ENCODE measurements around the gene TRAF3IP1. TPM values are rescaled to one million over a fixed set of nuclear protein-coding genes. Genes with fewer than 3 reads are reported as not detected.

The TRAF3IP1 gene
- total and polyA plus RNA-seq, 2 of the 13 experiments (the other 11 are each of a cell fraction or from before 2014, with no cell fraction given), result 4.1 to 12.9 TPM

DNA sequence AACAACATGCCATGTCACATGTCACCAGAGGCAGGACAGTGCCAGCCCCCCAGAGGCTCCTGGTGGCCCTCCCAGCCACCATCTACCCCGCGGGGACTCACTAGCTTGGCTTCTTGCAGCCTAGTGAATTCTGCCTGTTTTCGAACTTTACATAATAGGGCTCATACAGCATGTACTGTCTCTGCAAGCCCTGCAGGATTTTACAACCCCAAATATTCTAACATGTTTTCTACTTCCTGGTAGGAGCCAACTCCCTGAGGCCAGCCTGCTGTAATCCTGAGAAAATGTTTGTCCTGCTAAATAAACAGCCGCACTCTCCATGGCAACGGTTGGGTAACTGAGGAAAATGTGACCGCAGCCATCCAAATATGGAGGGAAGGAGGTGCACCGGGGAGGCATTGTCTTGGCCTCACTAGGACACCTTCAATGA is 34.6 kb upstream of the TRAF3IP1 start (continued):
- TF ChIP-seq DRAP1 (CRISPR knock-in tag; IDR thresholded peaks at IDR 0.05) (peak; percentile 65; the same call in 1 of the 2 replicates), GTF2F1 (IDR thresholded peaks at IDR 0.05; ENCODE audit: low read length) (no peak), GABPB1 (CRISPR knock-in tag; IDR thresholded peaks at IDR 0.05) (peak; percentile 37; the same call in 1 of the 2 replicates), POLR2AphosphoS2 (IDR thresholded peaks at IDR 0.05; ENCODE audit: low read depth, low read length) (peak; percentile 91; the same call in 1 of the 2 replicates), MIXL1 (CRISPR knock-in tag; IDR thresholded peaks at IDR 0.05) (peak; percentile 38), MIER2 (CRISPR knock-in tag; IDR thresholded peaks at IDR 0.05) (no peak), ZNF460 (CRISPR knock-in tag; IDR thresholded peaks at IDR 0.05; ENCODE audit: borderline replicate concordance) (no peak), SP2 (CRISPR knock-in tag; IDR thresholded peaks at IDR 0.05) (no peak), ZBTB20 (CRISPR knock-in tag; IDR thresholded peaks at IDR 0.05; ENCODE audit: borderline replicate concordance, low read depth) (no peak), RFX5 (IDR thresholded peaks at IDR 0.05; ENCODE audit: low read depth, low read length) (peak; percentile 77), ZEB1 (IDR thresholded peaks at IDR 0.05; ENCODE audit: insufficient replicate concordance, low read depth) (no peak), ZNF564 (CRISPR knock-in tag; IDR thresholded peaks at IDR 0.05) (no peak), ARID3A (IDR thresholded peaks at IDR 0.05; ENCODE audit: low read depth, low read length) (peak; percentile 30; the same call in 1 of the 2 replicates), ZNF546 (CRISPR knock-in tag; conservative IDR thresholded peaks at IDR 0.05) (no peak), ZNF574 (CRISPR knock-in tag; IDR thresholded peaks at IDR 0.05) (peak; percentile 61), ZNF18 (CRISPR knock-in tag; IDR thresholded peaks at IDR 0.05; ENCODE audit: insufficient replicate concordance) (no peak), ZNF605 (CRISPR knock-in tag; IDR thresholded peaks at IDR 0.05) (peak; percentile 55; the same call in 1 of the 2 replicates), JUNB (CRISPR knock-in tag; IDR thresholded peaks at IDR 0.05; ENCODE audit: borderline replicate concordance) (no peak), STAT5B (CRISPR knock-in tag; IDR thresholded peaks at IDR 0.05) (no peak)
- TF ChIP-seq, protein P1, sequence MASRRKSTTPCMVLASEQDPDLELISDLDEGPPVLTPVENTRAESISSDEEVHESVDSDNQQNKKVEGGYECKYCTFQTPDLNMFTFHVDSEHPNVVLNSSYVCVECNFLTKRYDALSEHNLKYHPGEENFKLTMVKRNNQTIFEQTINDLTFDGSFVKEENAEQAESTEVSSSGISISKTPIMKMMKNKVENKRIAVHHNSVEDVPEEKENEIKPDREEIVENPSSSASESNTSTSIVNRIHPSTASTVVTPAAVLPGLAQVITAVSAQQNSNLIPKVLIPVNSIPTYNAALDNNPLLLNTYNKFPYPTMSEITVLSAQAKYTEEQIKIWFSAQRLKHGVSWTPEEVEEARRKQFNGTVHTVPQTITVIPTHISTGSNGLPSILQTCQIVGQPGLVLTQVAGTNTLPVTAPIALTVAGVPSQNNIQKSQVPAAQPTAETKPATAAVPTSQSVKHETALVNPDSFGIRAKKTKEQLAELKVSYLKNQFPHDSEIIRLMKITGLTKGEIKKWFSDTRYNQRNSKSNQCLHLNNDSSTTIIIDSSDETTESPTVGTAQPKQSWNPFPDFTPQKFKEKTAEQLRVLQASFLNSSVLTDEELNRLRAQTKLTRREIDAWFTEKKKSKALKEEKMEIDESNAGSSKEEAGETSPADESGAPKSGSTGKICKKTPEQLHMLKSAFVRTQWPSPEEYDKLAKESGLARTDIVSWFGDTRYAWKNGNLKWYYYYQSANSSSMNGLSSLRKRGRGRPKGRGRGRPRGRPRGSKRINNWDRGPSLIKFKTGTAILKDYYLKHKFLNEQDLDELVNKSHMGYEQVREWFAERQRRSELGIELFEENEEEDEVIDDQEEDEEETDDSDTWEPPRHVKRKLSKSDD (CRISPR knock-in tag; IDR thresholded peaks at IDR 0.05; ENCODE audit: low read depth), result 0 out of 2 replicates have a peak, but pooled peaks have one; percentile 21
